ENCODE data around the gene PSMD6.

DNA sequence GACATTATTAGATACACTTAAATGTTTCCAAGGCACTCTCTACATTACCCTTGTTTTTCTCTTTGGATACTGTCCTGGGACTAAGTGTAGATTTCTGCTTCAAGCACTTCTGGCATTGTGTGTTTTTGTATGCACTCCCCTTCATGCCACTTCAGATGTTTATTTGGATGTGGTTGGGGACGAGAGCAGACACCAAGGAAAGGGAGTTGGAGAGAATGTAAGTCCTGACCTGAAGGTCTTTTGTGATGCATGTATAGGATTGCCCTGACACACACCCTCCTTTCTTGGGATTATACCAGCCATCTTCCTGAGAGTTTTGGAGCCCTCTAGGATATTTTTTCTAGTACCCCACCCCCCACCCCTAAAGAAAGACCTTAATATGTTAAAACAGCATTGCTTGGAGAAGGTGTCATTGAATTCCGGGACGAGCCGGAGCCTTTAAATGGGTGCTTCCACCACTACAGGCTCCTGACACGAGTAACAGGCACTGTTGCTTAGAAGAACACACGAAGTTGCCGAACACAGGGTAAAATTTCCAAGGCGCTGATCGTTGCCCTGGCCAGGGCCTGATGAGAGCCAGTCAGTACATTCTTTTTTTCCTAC is 22.7 kb downstream of the PSMD6 start:
- TF ChIP-seq, protein P1, sequence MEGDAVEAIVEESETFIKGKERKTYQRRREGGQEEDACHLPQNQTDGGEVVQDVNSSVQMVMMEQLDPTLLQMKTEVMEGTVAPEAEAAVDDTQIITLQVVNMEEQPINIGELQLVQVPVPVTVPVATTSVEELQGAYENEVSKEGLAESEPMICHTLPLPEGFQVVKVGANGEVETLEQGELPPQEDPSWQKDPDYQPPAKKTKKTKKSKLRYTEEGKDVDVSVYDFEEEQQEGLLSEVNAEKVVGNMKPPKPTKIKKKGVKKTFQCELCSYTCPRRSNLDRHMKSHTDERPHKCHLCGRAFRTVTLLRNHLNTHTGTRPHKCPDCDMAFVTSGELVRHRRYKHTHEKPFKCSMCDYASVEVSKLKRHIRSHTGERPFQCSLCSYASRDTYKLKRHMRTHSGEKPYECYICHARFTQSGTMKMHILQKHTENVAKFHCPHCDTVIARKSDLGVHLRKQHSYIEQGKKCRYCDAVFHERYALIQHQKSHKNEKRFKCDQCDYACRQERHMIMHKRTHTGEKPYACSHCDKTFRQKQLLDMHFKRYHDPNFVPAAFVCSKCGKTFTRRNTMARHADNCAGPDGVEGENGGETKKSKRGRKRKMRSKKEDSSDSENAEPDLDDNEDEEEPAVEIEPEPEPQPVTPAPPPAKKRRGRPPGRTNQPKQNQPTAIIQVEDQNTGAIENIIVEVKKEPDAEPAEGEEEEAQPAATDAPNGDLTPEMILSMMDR (IDR thresholded peaks at IDR 0.05): no peak
- TF ChIP-seq POLR2A (IDR thresholded peaks at IDR 0.05) (no peak), EP300 (IDR thresholded peaks at IDR 0.05) (no peak)
